ENCODE measurements around the gene TLR9.
"Not testable (repeated sequence)": the region's sequence is repeated elsewhere in the genome, so short reads cannot be mapped to it uniquely, and the experiment has no call there.

TLR9 gene, protein sequence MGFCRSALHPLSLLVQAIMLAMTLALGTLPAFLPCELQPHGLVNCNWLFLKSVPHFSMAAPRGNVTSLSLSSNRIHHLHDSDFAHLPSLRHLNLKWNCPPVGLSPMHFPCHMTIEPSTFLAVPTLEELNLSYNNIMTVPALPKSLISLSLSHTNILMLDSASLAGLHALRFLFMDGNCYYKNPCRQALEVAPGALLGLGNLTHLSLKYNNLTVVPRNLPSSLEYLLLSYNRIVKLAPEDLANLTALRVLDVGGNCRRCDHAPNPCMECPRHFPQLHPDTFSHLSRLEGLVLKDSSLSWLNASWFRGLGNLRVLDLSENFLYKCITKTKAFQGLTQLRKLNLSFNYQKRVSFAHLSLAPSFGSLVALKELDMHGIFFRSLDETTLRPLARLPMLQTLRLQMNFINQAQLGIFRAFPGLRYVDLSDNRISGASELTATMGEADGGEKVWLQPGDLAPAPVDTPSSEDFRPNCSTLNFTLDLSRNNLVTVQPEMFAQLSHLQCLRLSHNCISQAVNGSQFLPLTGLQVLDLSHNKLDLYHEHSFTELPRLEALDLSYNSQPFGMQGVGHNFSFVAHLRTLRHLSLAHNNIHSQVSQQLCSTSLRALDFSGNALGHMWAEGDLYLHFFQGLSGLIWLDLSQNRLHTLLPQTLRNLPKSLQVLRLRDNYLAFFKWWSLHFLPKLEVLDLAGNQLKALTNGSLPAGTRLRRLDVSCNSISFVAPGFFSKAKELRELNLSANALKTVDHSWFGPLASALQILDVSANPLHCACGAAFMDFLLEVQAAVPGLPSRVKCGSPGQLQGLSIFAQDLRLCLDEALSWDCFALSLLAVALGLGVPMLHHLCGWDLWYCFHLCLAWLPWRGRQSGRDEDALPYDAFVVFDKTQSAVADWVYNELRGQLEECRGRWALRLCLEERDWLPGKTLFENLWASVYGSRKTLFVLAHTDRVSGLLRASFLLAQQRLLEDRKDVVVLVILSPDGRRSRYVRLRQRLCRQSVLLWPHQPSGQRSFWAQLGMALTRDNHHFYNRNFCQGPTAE

DNA sequence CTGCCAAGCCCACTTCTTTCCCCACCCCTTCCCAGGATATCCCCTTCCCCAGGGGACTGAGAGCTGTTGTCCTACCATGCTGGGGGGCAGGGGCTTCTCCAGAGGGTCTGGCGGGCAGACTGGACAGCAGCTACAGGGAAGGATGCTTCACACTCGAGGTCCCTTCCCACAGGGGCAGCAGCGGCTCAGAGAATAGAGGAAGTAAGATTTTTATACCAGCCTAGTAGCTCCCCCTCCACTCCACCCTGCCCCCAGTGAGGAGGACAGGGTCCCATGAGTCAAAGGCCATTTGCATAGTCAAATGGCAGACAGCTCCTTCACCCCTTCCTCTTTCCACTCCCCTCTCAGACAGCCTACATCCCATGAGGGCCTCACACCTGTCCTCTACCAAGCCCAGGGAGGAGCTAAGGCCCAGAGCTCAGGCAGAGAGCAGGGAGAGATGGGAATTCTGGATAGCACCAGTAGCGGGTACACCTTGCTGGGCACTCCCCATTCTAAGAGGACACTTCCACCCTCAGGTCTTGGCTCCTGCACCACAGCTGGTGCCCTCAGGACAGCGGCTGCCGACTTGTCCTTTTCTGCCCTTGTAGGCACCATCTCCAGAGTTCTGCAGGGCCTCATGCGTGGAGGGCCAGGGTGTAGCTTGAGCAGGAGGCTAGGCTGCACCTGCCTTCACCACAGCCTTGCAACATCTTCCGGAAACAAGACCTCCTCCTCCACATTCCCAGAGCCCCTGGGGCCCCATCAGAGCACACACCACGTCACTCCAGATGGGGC is at the start of gene TLR9:
TSS of gene TLR9 (minus strand) at position 194 of the 777 bp plus-strand sequence. CDS start at position 78, 116 bp downstream.
- FAIRE-seq: no peak

DNA sequence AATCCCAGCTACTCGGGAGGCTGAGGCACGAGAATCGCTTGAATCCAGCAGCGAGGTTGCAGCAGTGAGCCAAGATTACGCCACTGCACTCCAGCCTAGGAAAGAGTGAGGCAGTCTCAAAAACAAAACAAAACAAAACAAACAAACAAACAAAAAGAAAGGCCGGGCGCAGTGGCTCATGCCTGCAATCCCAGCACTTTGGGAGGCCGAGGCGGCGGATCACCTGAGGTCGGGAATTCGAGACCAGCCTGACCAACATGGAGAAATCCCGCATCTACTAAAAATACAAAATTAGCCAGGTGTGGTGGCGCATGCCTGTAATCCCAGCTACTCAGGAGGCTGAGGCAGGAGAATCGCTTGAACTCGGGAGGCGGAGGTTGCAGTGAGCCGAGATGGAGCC is 49.3 kb upstream of the TLR9 start:
- FAIRE-seq: not testable (repeated sequence)

GRCh38 chr3:52272831-52273230 is 47.4 kb upstream of the TLR9 start:
- FAIRE-seq: no peak

DNA sequence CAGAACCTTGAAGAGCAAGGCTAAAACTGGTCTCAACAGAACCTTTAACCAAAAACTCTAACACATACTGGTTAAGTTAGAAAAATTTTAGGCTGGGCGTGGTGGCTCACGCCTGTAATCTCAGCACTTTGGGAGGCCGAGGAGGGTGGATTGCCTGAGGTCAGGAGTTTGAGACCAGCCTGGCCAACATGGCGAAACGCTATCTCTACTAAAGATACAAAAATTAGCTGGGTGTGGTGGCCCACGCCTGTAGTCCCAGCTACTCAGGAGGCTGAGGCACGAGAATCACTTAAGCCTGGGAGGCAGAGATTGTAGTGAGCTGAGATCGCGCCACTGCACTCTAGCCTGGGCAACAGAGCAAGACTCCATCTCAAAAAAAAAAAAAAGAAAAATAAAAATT is 46.7 kb upstream of the TLR9 start:
- not testable (repeated sequence) for FAIRE-seq

- no peak for FAIRE-seq
These were observed 44.9 kb upstream of the TLR9 start for GRCh38 chr3:52270252-52270754.

DNA sequence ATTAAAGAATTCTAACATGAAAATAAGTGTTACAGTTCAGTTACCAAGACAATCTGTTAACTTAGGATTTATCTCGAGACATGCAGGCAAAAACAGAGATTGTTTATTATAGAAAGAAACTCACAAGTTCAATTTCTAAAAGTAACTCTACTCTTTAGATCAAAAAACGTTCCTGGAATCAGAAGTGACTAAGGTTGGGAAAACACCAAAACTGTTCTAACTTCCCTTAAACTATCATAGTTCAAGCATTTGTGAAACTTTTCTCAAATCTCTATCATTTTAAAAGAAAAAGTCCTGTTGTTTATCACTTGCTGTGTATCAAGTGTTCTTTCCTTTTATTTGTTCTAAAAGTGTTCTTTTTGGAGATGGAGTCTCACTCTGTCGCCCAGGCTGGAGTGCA is 44.3 kb upstream of the TLR9 start:
- FAIRE-seq: no peak

DNA sequence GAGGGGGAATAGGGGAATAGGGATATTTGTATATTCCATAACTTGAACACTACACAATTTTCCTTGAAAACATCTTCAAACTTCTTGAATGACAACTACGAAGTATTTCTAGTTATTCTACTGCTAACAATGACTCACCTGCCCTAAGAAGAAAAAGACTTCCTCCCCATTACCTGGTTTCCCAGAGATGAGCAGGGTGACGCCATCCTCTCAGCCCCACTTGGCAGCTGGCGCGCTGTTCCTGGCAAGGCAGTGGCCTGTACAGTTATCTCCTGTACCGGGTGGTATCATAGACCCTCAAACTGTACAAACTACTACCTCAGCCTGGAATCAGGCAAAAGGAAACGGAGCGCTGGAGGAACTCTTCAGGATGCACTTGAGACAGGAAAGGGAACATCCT is 42.6 kb upstream of the TLR9 start:
- no peak for FAIRE-seq

DNA sequence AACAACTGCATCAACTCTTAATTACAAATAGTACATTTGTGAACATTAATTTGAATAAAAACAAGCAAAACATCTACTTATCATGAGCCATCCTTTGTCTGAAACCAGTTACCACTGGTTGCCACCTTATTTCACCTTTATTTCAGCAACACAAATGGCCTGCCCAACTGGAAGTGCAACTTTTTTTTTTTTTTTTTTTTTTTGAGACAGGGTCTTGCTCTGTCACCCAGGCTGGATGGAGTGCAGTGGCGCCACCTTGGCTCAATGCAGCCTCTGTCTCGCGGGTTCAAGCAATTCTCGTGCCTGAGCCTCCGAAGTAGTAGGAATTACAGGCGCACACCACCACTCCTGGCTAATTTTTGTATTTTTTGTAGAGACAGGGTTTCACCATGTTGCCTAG is 39.9 kb upstream of the TLR9 start:
- no peak for FAIRE-seq

GRCh38 chr3:52262447-52262846 is 37.0 kb upstream of the TLR9 start:
- no peak for FAIRE-seq

- no peak for FAIRE-seq
These were observed 34.0 kb upstream of the TLR9 start for GRCh38 chr3:52259448-52259847.

DNA sequence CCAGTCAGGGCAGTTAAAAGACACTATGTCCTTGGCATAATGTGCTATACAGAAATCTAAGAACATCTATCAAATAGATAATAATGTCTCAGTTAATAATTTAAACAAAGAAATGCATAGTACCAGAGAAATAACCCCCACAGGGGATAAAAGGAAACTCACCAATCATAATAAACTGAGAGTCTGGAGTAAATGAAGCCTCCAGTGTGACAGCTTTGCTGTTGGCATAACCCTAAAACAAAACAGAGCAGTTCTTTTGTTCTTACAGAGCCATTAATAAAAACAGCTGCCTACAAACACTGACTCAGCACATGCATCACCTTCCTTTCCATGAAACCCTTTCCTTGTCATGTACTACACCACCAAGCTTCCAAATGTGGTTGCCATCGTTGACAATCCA is 33.6 kb upstream of the TLR9 start:
- no peak for FAIRE-seq

DNA sequence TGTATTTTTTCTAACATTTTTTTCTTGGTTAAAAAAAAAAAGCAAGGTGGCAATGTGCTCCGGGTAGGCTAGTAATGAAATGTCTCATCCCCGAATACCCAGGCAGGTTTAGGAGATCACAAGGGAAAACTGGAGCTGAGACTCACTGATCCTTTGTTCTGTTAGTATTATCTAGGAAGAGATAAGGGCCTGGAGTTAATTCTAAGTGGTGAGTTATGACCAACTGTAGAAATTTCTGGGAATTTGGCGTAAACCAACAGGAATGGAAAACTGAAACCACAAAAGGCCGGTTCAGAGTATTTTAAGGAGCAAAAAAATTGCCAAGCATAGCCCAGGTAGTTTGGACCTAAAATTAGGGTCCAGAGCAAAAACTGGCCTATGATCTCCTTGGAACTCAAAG is 32.5 kb upstream of the TLR9 start:
- no peak for FAIRE-seq

- FAIRE-seq: no peak
These were observed 31.2 kb upstream of the TLR9 start for GRCh38 chr3:52256622-52257021.

GRCh38 chr3:52256159-52256558 is 30.7 kb upstream of the TLR9 start:
- no peak for FAIRE-seq

GRCh38 chr3:52254608-52255007 is 29.2 kb upstream of the TLR9 start:
- FAIRE-seq: no peak

- FAIRE-seq: no peak
These were observed 28.2 kb upstream of the TLR9 start for GRCh38 chr3:52253314-52254304.

GRCh38 chr3:52250122-52250521 is 24.7 kb upstream of the TLR9 start:
- FAIRE-seq: no peak

DNA sequence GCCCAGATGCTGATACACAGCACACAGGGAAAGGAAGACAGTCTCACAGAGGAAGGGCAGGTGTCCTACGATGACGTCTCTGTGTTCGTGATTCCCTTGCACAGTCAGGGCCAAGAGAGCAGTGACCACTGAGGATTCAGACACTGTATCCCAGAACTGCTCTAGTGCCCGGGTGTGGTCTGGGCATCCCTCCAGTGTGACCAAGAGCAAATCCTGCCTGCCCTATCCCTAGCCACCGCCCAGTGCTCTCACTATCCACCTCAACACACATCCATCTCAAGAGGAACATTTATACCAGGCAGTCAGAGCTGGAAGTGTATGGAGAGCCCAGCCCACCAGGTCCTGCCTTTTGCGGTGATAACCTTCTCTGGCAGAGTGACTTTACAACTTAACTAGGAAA is 24.2 kb upstream of the TLR9 start:
- FAIRE-seq: no peak

DNA sequence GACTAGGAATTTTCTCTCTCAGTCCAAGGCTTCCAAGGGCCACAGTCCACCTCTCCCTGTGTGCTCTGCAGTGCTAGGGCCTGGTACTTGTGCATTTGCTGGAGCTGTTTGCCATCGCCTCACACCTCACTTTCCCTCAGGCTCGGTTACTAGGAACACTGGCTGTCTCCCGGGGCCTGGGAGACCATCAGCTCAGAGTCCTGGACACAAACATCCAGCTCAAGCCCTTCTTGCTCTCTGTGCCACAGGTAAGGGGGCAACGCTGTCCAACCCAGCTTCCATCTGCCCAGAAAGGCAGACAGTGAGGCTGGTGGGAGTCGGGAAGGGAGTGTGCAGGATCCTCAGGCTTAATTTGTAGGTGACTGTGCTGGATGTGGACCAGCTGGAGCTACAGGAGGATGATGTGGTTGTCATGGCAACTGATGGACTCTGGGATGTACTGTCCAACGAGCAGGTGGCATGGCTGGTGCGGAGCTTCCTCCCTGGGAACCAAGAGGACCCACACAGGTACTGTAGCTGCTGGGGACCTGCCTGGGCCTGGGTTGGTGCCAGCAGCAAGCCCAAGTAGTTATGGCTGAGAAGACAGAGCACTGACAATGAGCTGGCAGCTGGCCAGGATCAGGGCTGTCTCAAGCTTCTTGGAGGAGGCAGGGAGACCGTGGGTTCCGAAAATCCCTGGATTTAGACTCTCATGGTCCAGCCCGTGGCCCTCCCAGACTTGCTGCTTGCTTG is 23.5 kb upstream of the TLR9 start:
- FAIRE-seq: no peak

GRCh38 chr3:52248165-52248541 is 22.7 kb upstream of the TLR9 start:
- FAIRE-seq: no peak

Measured in A204.1 (cell line).